ENCODE data around the gene RPL15. TPM values are rescaled to one million over a fixed set of nuclear protein-coding genes. Genes with fewer than 3 reads are reported as not detected.

Gene RPL15
- total and polyA plus RNA-seq, 2 of the 13 experiments (the other 11 are each of a cell fraction or from before 2014, with no cell fraction given) = 1,297 to 3,693 TPM

GRCh38 chr3:23916152-23916885 is 613 bp upstream of the RPL15 start:
- Histone ChIP-seq H2AFZ (ENCODE audit: low read length) (no peak overlapping the region), H3K4me1 (ENCODE audit: insufficient read depth, low read length) (peaks cover 54% of the 10 kb centered on the region)
- TSS peak; percentile 67 for BruUV-seq (replicated peaks)
- no peak; the same call in 1 of the 2 replicates for TF ChIP-seq ATF1 (CRISPR knock-in tag; IDR thresholded peaks at IDR 0.05)
- no peak; the same call in 1 of the 2 replicates for TF ChIP-seq PRMT3 (CRISPR knock-in tag; IDR thresholded peaks at IDR 0.05; ENCODE audit: borderline replicate concordance, low read depth)
- TF ChIP-seq, protein P1, sequence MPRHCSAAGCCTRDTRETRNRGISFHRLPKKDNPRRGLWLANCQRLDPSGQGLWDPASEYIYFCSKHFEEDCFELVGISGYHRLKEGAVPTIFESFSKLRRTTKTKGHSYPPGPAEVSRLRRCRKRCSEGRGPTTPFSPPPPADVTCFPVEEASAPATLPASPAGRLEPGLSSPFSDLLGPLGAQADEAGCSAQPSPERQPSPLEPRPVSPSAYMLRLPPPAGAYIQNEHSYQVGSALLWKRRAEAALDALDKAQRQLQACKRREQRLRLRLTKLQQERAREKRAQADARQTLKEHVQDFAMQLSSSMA (CRISPR knock-in tag; IDR thresholded peaks at IDR 0.05) = no peak
- no peak for TF ChIP-seq SMAD9 (CRISPR knock-in tag; IDR thresholded peaks at IDR 0.05)
- 0 out of 2 replicates have a peak, but pooled peaks have one; percentile 65 for TF ChIP-seq ZNF800 (CRISPR knock-in tag; IDR thresholded peaks at IDR 0.05)
- no peak for TF ChIP-seq SOX5 (CRISPR knock-in tag; IDR thresholded peaks at IDR 0.05; ENCODE audit: borderline replicate concordance)
- no peak for TF ChIP-seq ZNF788 (CRISPR knock-in tag; IDR thresholded peaks at IDR 0.05; ENCODE audit: borderline replicate concordance)
- TF ChIP-seq SNAI1 (CRISPR knock-in tag; IDR thresholded peaks at IDR 0.05; ENCODE audit: borderline replicate concordance) = 0 out of 2 replicates have a peak, but pooled peaks have one; percentile 1
- no peak for TF ChIP-seq RFX1 (IDR thresholded peaks at IDR 0.05)
- TF ChIP-seq, protein P2, sequence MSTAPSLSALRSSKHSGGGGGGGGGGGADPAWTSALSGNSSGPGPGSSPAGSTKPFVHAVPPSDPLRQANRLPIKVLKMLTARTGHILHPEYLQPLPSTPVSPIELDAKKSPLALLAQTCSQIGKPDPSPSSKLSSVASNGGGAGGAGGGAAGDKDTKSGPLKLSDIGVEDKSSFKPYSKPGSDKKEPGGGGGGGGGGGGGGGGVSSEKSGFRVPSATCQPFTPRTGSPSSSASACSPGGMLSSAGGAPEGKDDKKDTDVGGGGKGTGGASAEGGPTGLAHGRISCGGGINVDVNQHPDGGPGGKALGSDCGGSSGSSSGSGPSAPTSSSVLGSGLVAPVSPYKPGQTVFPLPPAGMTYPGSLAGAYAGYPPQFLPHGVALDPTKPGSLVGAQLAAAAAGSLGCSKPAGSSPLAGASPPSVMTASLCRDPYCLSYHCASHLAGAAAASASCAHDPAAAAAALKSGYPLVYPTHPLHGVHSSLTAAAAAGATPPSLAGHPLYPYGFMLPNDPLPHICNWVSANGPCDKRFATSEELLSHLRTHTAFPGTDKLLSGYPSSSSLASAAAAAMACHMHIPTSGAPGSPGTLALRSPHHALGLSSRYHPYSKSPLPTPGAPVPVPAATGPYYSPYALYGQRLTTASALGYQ (CRISPR knock-in tag; IDR thresholded peaks at IDR 0.05) = no peak
- no peak for TF ChIP-seq ZIK1 (CRISPR knock-in tag; IDR thresholded peaks at IDR 0.05; ENCODE audit: borderline replicate concordance, low read depth)
- no peak for TF ChIP-seq ZNF136 (CRISPR knock-in tag; IDR thresholded peaks at IDR 0.05; ENCODE audit: low read depth)
- TF ChIP-seq CTCF (CRISPR knock-in tag; IDR thresholded peaks at IDR 0.05) = no peak
- no peak for TF ChIP-seq ZSCAN20 (CRISPR knock-in tag; IDR thresholded peaks at IDR 0.05; ENCODE audit: borderline replicate concordance)
- TF ChIP-seq MLX (CRISPR knock-in tag; IDR thresholded peaks at IDR 0.05) = no peak
- TF ChIP-seq ZNF616 (CRISPR knock-in tag; IDR thresholded peaks at IDR 0.05; ENCODE audit: low read depth) = no peak

More at GRCh38 chr3:23916152-23916885, 613 bp upstream of the RPL15 start:
- CTCF ChIA-PET (ENCODE audit: low intra/inter-chr PET ratio, low total read pairs) = no interaction called here
- POLR2A ChIA-PET = interaction anchor here (0.6 to 3.8 kb wide), 28 partner anchors 8 to 1867 kb away, joined by 3 to 72 read pairs (median 8); partner anchors contain the start of gene NGLY1
- ATAC-seq = peak; percentile 74
- peaks cover 4 to 9% of the 10 kb centered on the region in 2 experiments; a peak in 4 of 5 replicates for H3K36me3 ChIP-seq (replicated peaks in 1 of 2; ENCODE audit: control insufficient read depth in 1 of 2, insufficient read depth in 2 of 2, low read length in 2 of 2)
- peak overlapping the region; percentile 76 for H3K4me2 ChIP-seq (ENCODE audit: low read depth, low read length)
- peak overlapping the region; percentile 81 for H3K27ac ChIP-seq (ENCODE audit: extremely low read length, insufficient read depth, low read length)
- DNase-seq (ENCODE audit: low spot score) = no peak
- 1% methylated on average over 15 of the region's 48 CpGs for WGBS (ENCODE audit: low lambda C conversion rate)
- intact Hi-C loops (cut with micrococcal nuclease; ENCODE audit: unreplicated experiment) = no loop called here
- no peaks in the 10 kb centered on the region for H3K9me3 ChIP-seq (ENCODE audit: low read length)
- no peak for FAIRE-seq
- H3K27me3 ChIP-seq (ENCODE audit: control insufficient read depth in 1 of 2, insufficient read depth in 2 of 2, low read length in 2 of 2) = no peaks in the 10 kb centered on the region; a peak in 1 of 5 replicates
- H3K79me2 ChIP-seq (ENCODE audit: insufficient read depth, low read length) = peaks cover 56% of the 10 kb centered on the region
- in situ Hi-C loops (cut with HindIII; ENCODE audit: extremely low pct_ligation_motif_present, low pct_unique_long_range_greater_than_20kb) = no loop called here
- peak overlapping the region; percentile 91 to 99 (median 98) for H3K4me3 ChIP-seq (replicated peaks in 1 of 3; ENCODE audit: insufficient read depth in 1 of 3, low read depth in 2 of 3, low read length in 3 of 3)
- H4K20me1 ChIP-seq (ENCODE audit: insufficient read depth, low read length) = peaks cover 36% of the 10 kb centered on the region
- peak overlapping the region; percentile 95 for H3K9ac ChIP-seq (ENCODE audit: insufficient read depth, low read depth, low read length)
